Measurements from ENCODE around the gene KCTD11. TPM values are rescaled to one million over a fixed set of nuclear protein-coding genes. Genes with fewer than 3 reads are reported as not detected.
A peak's percentile ranks its signal among the peaks of the same experiment; 100 is the strongest.

Gene KCTD11
- total and polyA plus RNA-seq, 2 of the 13 experiments (the other 11 are each of a cell fraction or from before 2014, with no cell fraction given) = 1.6 to 2.6 TPM

DNA sequence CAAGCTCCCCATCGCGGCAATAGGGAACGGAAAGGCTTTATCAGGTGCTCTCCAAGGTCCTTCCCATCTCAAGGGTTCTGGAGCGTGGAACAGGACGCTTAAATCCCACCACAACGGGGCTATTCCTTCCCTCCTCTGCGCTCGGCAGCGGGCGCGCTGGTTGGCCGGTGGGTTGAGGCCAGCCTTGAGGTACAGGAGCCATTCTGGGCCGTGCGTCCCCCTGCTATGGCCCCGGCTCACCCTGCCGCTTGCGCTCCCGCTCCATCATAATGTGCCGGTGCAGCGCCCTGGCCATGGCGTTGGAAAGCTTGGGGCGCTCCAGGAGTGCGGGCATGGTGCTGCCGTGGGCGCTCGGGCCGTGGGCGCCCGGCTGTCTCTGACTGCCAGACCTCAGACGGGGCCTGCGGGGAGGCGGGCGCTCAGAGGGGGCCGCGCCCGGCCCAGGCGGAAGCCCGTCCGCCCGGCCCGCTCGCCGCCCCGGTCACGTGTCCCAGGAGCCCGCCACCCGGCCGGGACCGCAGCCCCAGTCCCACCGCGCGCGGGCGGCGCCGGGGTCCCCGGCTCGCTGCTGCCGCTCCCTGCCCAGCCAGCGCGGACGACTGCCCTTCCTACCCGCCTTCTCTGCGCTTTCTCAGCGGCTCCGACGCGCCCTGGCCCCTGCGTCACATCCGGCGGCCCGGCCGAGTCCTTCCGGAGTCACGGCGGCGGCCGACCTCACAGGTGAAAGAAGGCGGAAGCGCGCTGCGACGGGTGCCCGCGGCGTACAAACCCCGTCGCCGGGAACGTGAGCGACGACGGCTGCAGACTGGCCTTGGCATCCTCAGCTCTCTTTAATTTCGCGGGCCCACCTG, 37.0 kb upstream of the KCTD11 start, which contains the start of gene GPS2 (continued):
- TF ChIP-seq, protein P1, sequence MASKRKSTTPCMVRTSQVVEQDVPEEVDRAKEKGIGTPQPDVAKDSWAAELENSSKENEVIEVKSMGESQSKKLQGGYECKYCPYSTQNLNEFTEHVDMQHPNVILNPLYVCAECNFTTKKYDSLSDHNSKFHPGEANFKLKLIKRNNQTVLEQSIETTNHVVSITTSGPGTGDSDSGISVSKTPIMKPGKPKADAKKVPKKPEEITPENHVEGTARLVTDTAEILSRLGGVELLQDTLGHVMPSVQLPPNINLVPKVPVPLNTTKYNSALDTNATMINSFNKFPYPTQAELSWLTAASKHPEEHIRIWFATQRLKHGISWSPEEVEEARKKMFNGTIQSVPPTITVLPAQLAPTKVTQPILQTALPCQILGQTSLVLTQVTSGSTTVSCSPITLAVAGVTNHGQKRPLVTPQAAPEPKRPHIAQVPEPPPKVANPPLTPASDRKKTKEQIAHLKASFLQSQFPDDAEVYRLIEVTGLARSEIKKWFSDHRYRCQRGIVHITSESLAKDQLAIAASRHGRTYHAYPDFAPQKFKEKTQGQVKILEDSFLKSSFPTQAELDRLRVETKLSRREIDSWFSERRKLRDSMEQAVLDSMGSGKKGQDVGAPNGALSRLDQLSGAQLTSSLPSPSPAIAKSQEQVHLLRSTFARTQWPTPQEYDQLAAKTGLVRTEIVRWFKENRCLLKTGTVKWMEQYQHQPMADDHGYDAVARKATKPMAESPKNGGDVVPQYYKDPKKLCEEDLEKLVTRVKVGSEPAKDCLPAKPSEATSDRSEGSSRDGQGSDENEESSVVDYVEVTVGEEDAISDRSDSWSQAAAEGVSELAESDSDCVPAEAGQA (IDR thresholded peaks at IDR 0.05; ENCODE audit: low read depth) = peak; percentile 91
- TF ChIP-seq, protein P1 (CRISPR knock-in tag; IDR thresholded peaks at IDR 0.05; ENCODE audit: borderline replicate concordance) = no peak
- TF ChIP-seq, protein P2, sequence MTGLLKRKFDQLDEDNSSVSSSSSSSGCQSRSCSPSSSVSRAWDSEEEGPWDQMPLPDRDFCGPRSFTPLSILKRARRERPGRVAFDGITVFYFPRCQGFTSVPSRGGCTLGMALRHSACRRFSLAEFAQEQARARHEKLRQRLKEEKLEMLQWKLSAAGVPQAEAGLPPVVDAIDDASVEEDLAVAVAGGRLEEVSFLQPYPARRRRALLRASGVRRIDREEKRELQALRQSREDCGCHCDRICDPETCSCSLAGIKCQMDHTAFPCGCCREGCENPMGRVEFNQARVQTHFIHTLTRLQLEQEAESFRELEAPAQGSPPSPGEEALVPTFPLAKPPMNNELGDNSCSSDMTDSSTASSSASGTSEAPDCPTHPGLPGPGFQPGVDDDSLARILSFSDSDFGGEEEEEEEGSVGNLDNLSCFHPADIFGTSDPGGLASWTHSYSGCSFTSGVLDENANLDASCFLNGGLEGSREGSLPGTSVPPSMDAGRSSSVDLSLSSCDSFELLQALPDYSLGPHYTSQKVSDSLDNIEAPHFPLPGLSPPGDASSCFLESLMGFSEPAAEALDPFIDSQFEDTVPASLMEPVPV (CRISPR knock-in tag; IDR thresholded peaks at IDR 0.05) = peak; percentile 77; the same call in 1 of the 2 replicates
- no peak; the same call in 1 of the 2 replicates for TF ChIP-seq FOXJ3 (CRISPR knock-in tag; IDR thresholded peaks at IDR 0.05; ENCODE audit: borderline replicate concordance)
- TF ChIP-seq ZNF124 (CRISPR knock-in tag; IDR thresholded peaks at IDR 0.05) = no peak
- peak; percentile 43; the same call in 1 of the 2 replicates for TF ChIP-seq CEBPG (CRISPR knock-in tag; IDR thresholded peaks at IDR 0.05)
- no peak for TF ChIP-seq CC2D1A (CRISPR knock-in tag; IDR thresholded peaks at IDR 0.05)
- no peak for TF ChIP-seq RARG (CRISPR knock-in tag; IDR thresholded peaks at IDR 0.05; ENCODE audit: low read depth)
- TF ChIP-seq MAZ (IDR thresholded peaks at IDR 0.05; ENCODE audit: borderline replicate concordance, low read depth, low read length) = no peak
- 0 out of 2 replicates have a peak, but pooled peaks have one; percentile 52 for TF ChIP-seq MAZ (CRISPR knock-in tag; IDR thresholded peaks at IDR 0.05; ENCODE audit: low read depth)
- no peak for TF ChIP-seq MATR3 (CRISPR knock-in tag; IDR thresholded peaks at IDR 0.05)
- TF ChIP-seq, protein P3, sequence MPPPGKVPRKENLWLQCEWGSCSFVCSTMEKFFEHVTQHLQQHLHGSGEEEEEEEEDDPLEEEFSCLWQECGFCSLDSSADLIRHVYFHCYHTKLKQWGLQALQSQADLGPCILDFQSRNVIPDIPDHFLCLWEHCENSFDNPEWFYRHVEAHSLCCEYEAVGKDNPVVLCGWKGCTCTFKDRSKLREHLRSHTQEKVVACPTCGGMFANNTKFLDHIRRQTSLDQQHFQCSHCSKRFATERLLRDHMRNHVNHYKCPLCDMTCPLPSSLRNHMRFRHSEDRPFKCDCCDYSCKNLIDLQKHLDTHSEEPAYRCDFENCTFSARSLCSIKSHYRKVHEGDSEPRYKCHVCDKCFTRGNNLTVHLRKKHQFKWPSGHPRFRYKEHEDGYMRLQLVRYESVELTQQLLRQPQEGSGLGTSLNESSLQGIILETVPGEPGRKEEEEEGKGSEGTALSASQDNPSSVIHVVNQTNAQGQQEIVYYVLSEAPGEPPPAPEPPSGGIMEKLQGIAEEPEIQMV (CRISPR knock-in tag; IDR thresholded peaks at IDR 0.05; ENCODE audit: low read depth) = peak; percentile 65; the same call in 1 of the 2 replicates
- no peak for TF ChIP-seq SMC3 (IDR thresholded peaks at IDR 0.05; ENCODE audit: low read length)
- TF ChIP-seq U2AF1 (optimal IDR thresholded peaks at IDR 0.05; ENCODE audit: low read depth, low read length) = no peak
- TF ChIP-seq TAF1 (CRISPR knock-in tag; IDR thresholded peaks at IDR 0.05) = peak; percentile 80; the same call in 1 of the 2 replicates
- no peak for TF ChIP-seq ZKSCAN1 (IDR thresholded peaks at IDR 0.05; ENCODE audit: low read length)
- TF ChIP-seq, protein P4, sequence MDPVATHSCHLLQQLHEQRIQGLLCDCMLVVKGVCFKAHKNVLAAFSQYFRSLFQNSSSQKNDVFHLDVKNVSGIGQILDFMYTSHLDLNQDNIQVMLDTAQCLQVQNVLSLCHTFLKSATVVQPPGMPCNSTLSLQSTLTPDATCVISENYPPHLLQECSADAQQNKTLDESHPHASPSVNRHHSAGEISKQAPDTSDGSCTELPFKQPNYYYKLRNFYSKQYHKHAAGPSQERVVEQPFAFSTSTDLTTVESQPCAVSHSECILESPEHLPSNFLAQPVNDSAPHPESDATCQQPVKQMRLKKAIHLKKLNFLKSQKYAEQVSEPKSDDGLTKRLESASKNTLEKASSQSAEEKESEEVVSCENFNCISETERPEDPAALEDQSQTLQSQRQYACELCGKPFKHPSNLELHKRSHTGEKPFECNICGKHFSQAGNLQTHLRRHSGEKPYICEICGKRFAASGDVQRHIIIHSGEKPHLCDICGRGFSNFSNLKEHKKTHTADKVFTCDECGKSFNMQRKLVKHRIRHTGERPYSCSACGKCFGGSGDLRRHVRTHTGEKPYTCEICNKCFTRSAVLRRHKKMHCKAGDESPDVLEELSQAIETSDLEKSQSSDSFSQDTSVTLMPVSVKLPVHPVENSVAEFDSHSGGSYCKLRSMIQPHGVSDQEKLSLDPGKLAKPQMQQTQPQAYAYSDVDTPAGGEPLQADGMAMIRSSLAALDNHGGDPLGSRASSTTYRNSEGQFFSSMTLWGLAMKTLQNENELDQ (CRISPR knock-in tag; IDR thresholded peaks at IDR 0.05; ENCODE audit: borderline replicate concordance) = 0 out of 2 replicates have a peak, but pooled peaks have one; percentile 48
- TF ChIP-seq ZFP41 (CRISPR knock-in tag; IDR thresholded peaks at IDR 0.05; ENCODE audit: borderline replicate concordance) = 0 out of 2 replicates have a peak, but pooled peaks have one; percentile 36
